ENCODE results near the gene SLC2A11. TPM values are rescaled to one million over a fixed set of nuclear protein-coding genes. Genes with fewer than 3 reads are reported as not detected.
A peak's percentile ranks its signal among the peaks of the same experiment; 100 is the strongest.

Gene SLC2A11
- total RNA-seq, 1 experiment from 2014 or later, result 4.9 TPM

- ChIA-PET CTCF (interaction anchor here (0.8 to 0.9 kb wide), 3 partner anchors 29 to 36 kb away, joined by 3 to 5 read pairs (median 3); no protein-coding TSS in a partner anchor), POLR2A (ENCODE audit: low non-redundant PET) (interaction anchor here (0.6 kb wide), 1 partner anchor 682 kb away, joined by 4 read pairs; no protein-coding TSS in a partner anchor)
- Histone ChIP-seq H3K4me3 (ENCODE audit: low read depth, low read length, poor library complexity, severe bottlenecking) (peak overlapping the region; percentile 96), H3K4me1 (ENCODE audit: insufficient read depth, low read length, poor library complexity, severe bottlenecking) (peaks cover 14% of the 10 kb centered on the region), H3K27me3 (replicated peaks; ENCODE audit: insufficient read depth, low read depth, low read length, poor library complexity) (no peaks in the 10 kb centered on the region), H3K27ac (ENCODE audit: low read depth, low read length, poor library complexity, severe bottlenecking) (peak overlapping the region; percentile 95), H3K9me3 (ENCODE audit: low read depth, low read length, poor library complexity, severe bottlenecking) (no peaks in the 10 kb centered on the region), H3K36me3 (ENCODE audit: insufficient read depth, low read length, poor library complexity, severe bottlenecking) (peaks cover 22% of the 10 kb centered on the region)
- intact Hi-C loops (cut with micrococcal nuclease; ENCODE audit: unreplicated experiment), result no loop called here
- DNase-seq (ENCODE audit: low spot score), result peak; percentile 85
- TSS peak; percentile 89 for BruUV-seq (replicated peaks)
- TF ChIP-seq EZH2 (IDR thresholded peaks at IDR 0.05; ENCODE audit: borderline replicate concordance, low read depth, low read length, poor library complexity, severe bottlenecking), result no peak
- TF ChIP-seq, protein P1, sequence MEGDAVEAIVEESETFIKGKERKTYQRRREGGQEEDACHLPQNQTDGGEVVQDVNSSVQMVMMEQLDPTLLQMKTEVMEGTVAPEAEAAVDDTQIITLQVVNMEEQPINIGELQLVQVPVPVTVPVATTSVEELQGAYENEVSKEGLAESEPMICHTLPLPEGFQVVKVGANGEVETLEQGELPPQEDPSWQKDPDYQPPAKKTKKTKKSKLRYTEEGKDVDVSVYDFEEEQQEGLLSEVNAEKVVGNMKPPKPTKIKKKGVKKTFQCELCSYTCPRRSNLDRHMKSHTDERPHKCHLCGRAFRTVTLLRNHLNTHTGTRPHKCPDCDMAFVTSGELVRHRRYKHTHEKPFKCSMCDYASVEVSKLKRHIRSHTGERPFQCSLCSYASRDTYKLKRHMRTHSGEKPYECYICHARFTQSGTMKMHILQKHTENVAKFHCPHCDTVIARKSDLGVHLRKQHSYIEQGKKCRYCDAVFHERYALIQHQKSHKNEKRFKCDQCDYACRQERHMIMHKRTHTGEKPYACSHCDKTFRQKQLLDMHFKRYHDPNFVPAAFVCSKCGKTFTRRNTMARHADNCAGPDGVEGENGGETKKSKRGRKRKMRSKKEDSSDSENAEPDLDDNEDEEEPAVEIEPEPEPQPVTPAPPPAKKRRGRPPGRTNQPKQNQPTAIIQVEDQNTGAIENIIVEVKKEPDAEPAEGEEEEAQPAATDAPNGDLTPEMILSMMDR (conservative IDR thresholded peaks at IDR 0.05; ENCODE audit: low read depth, low read length), result peak; percentile 51
Observed at GRCh38 chr22:23894710-23895598, 37.3 kb downstream of the SLC2A11 start.

DNA sequence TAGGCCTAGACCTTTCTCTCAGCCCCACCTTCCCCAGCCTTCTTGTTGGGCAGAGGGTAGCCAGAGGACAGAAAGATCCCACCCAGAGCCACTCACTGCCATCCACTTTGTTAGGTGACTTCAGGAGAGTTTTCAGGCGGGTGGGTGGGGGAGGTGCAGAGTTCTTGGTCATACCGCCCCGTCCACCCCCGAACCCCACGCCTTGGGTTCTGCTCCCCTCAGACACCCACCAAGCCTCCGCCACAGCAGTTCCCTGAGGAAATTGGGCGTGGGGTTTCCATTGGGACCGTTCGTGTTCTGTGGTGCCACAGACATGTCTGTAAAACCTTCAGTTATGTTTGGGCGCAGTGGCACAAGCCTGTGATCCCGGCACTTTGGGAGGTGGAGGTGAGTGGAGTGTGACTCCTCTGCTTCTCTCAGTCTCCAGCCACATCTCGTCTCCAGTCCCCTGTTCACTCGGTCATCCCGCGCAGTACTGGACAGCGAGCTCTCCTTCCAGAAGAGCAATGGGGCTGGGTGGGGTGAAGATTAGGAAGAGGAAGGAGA, 38.0 kb downstream of the SLC2A11 start:
- Histone ChIP-seq H3K4me1 (ENCODE audit: insufficient read depth, low read length, poor library complexity, severe bottlenecking) (peaks cover 14% of the 10 kb centered on the region), H3K36me3 (ENCODE audit: insufficient read depth, low read length, poor library complexity, severe bottlenecking) (peaks cover 22% of the 10 kb centered on the region), H3K9me3 (ENCODE audit: low read depth, low read length, poor library complexity, severe bottlenecking) (no peaks in the 10 kb centered on the region), H3K27me3 (replicated peaks; ENCODE audit: insufficient read depth, low read depth, low read length, poor library complexity) (no peaks in the 10 kb centered on the region), H3K4me3 (ENCODE audit: low read depth, low read length, poor library complexity, severe bottlenecking) (peak overlapping the region; percentile 96), H3K27ac (ENCODE audit: low read depth, low read length, poor library complexity, severe bottlenecking) (peak overlapping the region; percentile 95)
- ChIA-PET POLR2A (ENCODE audit: low non-redundant PET) (no interaction called here), CTCF (no interaction called here)
- no peak for TF ChIP-seq EZH2 (IDR thresholded peaks at IDR 0.05; ENCODE audit: borderline replicate concordance, low read depth, low read length, poor library complexity, severe bottlenecking)
- TF ChIP-seq, protein P1 (conservative IDR thresholded peaks at IDR 0.05; ENCODE audit: low read depth, low read length), result no peak
- no TSS peak for BruUV-seq (replicated peaks)
- intact Hi-C loops (cut with micrococcal nuclease; ENCODE audit: unreplicated experiment), result no loop called here
- no peak for DNase-seq (ENCODE audit: low spot score)

DNA sequence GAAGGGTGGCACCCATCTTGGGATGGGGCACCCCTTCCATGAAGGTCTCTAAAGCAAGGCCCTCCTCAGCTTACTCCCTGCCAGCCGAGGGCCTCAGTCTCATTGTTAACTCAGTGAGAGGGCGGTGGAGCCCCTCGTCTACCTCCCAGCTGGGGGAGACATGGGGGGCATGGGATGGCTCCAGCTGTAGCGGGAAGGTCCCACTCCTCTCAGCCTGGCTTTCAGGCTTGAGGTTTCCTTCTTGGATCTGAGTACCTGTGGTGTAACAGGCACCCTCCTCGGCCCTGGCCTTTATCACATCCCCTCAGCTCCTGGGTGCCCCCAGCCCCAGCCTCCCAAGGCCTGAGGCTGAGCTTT, 38.5 kb downstream of the SLC2A11 start:
- TF ChIP-seq, protein P1 (conservative IDR thresholded peaks at IDR 0.05; ENCODE audit: low read depth, low read length), result no peak
- no peak for TF ChIP-seq EZH2 (IDR thresholded peaks at IDR 0.05; ENCODE audit: borderline replicate concordance, low read depth, low read length, poor library complexity, severe bottlenecking)
- Histone ChIP-seq H3K4me1 (ENCODE audit: insufficient read depth, low read length, poor library complexity, severe bottlenecking) (peaks cover 14% of the 10 kb centered on the region), H3K27me3 (replicated peaks; ENCODE audit: insufficient read depth, low read depth, low read length, poor library complexity) (no peaks in the 10 kb centered on the region), H3K27ac (ENCODE audit: low read depth, low read length, poor library complexity, severe bottlenecking) (peak overlapping the region; percentile 95), H3K4me3 (ENCODE audit: low read depth, low read length, poor library complexity, severe bottlenecking) (peak overlapping the region; percentile 96), H3K9me3 (ENCODE audit: low read depth, low read length, poor library complexity, severe bottlenecking) (no peaks in the 10 kb centered on the region), H3K36me3 (ENCODE audit: insufficient read depth, low read length, poor library complexity, severe bottlenecking) (peaks cover 22% of the 10 kb centered on the region)
- ChIA-PET CTCF (no interaction called here), POLR2A (ENCODE audit: low non-redundant PET) (no interaction called here)
- no peak for DNase-seq (ENCODE audit: low spot score)
- intact Hi-C loops (cut with micrococcal nuclease; ENCODE audit: unreplicated experiment), result no loop called here
- no TSS peak for BruUV-seq (replicated peaks)
